C4-2B (cell line): ENCODE results near the gene FAM83G.

Source experiments
- H3K27ac ChIP-seq: fragments of 450-650 bp; 2 replicates; pipeline ENCODE4 v1.5.1; 2017
- ZFX ChIP-seq: fragments of 450-650 bp; IDR thresholded peaks from 2 replicates; pipeline ENCODE4 v1.6.1; 2017
- TF ChIP-seq, protein P1 (sequence below): fragments of 450-650 bp; conservative IDR thresholded peaks from 2 replicates; pipeline ENCODE4 v1.5.1; 2017; ENCODE audit warnings: mild to moderate bottlenecking

Gene FAM83G

DNA sequence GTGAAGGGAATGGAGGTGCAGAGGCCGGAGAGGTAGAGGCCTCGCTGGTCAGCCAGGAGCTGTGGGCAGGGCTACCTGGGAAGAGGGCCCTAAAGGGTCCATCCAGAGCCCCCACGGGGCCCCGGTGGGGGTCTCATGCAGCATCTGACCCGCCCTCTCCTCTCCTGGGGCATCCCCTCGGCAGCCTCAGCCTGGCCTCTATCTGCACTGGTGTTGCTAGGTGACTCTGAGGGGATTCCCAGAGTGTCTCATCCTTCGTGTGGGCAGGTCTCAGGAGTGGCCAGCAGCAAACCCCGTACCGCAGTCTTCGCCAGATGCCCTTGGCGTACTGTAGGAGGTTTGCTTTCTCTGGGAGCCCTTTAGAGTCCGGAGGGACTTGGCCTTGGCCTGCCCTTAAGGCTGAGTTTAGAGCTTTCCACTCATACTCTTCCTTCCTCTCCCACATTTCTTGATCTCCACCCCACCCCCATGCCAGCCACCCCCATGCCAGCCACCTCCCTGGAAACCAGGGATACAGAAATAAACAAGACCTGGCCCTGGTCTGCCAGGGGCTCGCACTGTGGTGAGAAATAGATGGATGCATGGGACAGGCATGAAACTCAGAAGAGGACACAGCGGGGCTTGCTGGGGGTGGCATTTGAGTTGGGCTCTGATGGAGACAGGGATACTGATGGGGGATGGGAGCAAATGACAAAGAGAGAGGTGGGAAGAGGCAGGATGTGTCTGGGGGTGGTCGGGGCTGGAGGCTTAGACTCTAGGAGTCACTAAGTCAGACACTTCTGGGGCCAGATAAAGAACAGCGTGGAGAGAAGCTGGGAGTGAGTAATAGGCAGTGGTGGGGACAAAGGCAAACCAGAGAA is 42.7 kb downstream of the FAM83G start:
- TF ChIP-seq, protein P1, sequence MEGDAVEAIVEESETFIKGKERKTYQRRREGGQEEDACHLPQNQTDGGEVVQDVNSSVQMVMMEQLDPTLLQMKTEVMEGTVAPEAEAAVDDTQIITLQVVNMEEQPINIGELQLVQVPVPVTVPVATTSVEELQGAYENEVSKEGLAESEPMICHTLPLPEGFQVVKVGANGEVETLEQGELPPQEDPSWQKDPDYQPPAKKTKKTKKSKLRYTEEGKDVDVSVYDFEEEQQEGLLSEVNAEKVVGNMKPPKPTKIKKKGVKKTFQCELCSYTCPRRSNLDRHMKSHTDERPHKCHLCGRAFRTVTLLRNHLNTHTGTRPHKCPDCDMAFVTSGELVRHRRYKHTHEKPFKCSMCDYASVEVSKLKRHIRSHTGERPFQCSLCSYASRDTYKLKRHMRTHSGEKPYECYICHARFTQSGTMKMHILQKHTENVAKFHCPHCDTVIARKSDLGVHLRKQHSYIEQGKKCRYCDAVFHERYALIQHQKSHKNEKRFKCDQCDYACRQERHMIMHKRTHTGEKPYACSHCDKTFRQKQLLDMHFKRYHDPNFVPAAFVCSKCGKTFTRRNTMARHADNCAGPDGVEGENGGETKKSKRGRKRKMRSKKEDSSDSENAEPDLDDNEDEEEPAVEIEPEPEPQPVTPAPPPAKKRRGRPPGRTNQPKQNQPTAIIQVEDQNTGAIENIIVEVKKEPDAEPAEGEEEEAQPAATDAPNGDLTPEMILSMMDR, result no peak
- no peak for TF ChIP-seq ZFX
- no peak overlapping the region for H3K27ac ChIP-seq

DNA sequence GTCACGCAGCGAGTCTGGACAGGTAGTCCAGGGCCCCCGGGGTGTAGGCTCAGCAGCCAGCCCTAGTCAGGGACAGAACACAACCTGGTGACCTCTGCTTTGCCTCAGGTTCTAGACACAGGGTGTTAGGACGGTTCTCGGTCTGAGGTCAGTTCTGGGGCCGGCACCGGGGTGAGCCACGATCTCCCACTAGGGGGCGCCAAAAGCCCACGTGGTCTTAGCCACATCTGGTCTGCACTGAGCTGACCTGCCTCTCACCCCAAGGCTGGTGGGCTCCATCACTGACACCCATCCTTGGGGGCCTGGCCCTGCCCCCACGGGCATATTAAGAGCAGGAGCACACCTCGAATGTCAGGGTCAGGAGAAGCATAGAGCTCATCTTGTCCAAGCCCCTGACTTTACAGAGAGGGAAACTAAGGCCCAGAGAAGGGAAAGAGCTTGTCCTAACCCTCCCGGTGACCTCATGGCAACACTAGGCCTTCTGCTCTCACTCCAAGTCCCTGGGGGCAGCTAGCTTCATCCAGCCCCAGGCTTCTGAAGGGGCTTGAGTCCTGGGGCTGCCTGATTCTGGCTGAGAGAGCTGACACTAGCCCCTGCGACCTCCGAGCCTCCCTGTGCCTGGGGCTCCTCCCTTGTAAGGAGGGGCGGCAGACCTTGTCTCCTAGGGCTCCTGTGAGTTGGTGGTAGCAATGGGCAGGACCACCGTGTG is 43.6 kb downstream of the FAM83G start:
- TF ChIP-seq, protein P1, result peak; percentile 98
- no peak for TF ChIP-seq ZFX
- H3K27ac ChIP-seq, result no peak overlapping the region

DNA sequence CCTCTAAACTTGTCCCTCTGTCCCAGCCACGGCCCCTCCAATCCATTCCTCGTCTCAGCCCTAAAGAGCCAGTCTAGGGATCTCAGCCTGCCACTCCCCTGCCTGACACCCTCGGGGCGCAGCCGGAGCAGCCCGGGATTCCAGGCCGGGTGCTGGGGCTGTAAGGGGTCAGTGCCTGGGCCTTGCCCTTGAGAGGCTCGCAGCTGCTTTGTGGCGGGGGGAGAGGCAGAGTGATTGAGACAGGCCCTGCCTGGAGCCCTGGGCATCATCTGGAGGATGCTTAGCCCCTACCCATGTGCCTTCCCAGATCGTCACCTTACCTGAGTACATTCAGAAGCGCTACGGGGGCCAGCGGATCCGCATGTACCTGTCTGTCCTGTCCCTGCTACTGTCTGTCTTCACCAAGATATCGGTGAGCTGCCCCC is 44.3 kb downstream of the FAM83G start:
- TF ChIP-seq ZFX, result no peak
- TF ChIP-seq, protein P1, result no peak
- H3K27ac ChIP-seq, result no peak overlapping the region

DNA sequence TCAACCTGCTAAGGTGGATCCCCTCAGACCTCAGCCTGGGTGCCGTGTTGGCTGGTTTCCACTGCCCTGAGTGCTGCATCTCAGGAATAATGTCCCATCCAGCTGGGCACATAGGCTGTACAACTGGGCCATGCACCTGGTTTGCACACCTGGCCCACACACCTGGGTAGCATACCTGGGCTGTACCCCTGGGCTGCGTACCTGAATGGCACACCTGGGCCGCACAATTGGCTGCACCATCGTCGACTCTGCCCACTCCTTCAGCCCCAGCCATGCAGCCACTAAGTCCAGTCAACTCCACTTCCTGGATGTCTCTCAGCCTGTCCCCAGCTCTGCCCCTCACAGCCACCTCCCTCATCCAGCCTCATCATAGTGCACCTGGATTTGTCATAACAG is 44.7 kb downstream of the FAM83G start:
- no peak for TF ChIP-seq ZFX
- TF ChIP-seq, protein P1, result no peak
- H3K27ac ChIP-seq, result no peak overlapping the region

DNA sequence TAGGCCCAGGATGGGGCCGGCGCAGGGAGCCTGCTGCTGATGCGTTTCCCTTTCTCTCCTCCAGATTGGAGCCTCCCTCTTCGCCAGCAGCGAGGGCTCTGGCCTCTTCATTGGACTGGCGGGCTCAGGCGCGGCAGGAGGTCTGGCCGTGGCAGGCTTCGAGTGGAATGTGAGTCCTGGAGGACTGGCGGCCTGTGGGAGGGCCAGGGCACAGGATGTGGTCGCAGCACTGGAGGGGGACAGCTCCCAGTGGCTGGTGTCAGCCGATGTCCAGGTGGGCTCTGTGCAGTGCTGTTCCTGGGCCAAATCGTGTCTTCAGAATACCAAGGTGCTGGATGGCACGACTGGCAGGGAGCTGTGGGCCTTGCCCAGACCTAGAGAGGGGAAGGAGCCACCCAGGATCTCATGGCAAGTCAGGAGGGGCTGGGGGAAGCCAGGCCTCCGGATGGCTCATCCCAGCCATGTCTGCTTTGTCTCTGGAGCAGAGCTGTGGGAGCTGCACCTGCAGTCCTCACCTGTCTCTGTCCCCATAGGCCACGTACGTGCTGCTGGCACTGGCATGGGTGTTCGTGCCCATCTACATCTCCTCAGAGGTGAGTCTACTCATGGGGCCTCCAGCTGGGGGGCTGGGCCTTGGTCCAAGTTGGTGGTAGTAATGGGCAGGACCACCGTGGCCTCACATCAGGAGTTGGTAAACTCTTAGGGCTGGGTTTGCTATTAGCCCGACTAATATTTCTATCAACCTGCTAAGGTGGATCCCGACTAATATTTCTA is 45.3 kb downstream of the FAM83G start:
- TF ChIP-seq, protein P1, result no peak
- no peak for TF ChIP-seq ZFX
- no peak overlapping the region for H3K27ac ChIP-seq

DNA sequence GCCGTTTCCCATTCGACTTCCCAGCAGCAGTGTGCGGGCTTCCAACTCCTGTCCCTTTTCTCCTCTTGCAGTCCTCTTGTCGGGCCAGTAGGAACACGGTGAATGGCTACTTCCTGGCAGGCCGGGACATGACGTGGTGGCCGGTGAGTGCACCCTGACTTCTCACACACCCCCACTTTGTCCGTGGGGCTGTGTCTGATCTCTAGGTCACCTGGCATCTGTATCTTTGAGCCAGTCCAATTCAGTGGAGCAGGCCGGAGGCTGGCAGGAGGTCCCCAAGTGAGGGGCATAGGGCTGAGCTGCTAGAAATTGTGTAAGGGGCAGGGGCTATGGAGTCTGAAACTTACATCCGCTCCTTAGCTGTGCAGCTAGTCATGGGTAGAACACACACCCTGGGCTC is 46.0 kb downstream of the FAM83G start:
- TF ChIP-seq ZFX, result no peak
- TF ChIP-seq, protein P1, result no peak
- no peak overlapping the region for H3K27ac ChIP-seq

DNA sequence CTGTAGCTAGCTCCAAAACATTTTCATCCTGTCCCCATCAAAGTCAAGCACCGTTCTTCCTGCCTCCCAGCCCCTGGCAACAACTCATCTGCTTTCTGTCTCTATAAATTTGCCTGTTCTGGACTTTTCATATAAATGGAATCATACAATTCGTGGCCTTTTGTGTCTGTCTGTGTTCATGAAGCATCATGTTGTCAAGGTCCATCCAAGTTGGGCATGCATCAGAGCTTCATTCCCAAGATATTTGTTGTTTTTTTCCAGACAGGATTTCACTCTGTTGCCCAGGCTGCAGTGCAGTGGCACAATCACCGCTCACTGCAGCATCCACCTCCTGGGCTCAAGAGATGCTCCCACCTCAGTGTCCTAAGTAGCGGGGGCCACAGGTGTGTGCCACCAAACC is 46.7 kb downstream of the FAM83G start:
- no peak overlapping the region for H3K27ac ChIP-seq
- TF ChIP-seq ZFX, result no peak
